Activated T-helper 1 cell treated with anti-CD3 and anti-CD28 coated beads, Interleukin-2, amount 50 U/mL, for 16 hours (primary cell): Measurements from ENCODE around the gene ASXL1.

Experiments used
- DNase-seq, 2 donors: peaks; one replicate each; pipeline ENCODE4 v3.0.0-alpha.2; 2020; ENCODE audit warnings: low read depth in 1 of 2, low spot score in 1 of 2

The ASXL1 gene

GRCh38 chr20:32400476-32400875 lies 42.3 kb downstream of the ASXL1 start:
- no peak for DNase-seq

- DNase-seq: no peak
Measured at GRCh38 chr20:32404017-32404416, 45.9 kb downstream of the ASXL1 start.

GRCh38 chr20:32406701-32407100 lies 48.6 kb downstream of the ASXL1 start:
- DNase-seq: no peak

- peak; percentile 20 for DNase-seq
Measured at GRCh38 chr20:32407131-32407750, 49.1 kb downstream of the ASXL1 start.

- DNase-seq: no peak
Measured at GRCh38 chr20:32411955-32412706, 54.0 kb downstream of the ASXL1 start.

- DNase-seq: no peak
Measured at GRCh38 chr20:32415494-32415893, 57.4 kb downstream of the ASXL1 start.

- no peak for DNase-seq
Measured at GRCh38 chr20:32416206-32416605, 58.1 kb downstream of the ASXL1 start.

GRCh38 chr20:32418376-32418775 lies 60.2 kb downstream of the ASXL1 start:
- no peak for DNase-seq

- DNase-seq: no peak
Measured at GRCh38 chr20:32421290-32421689, 63.2 kb downstream of the ASXL1 start.

GRCh38 chr20:32427996-32428395 lies 69.9 kb downstream of the ASXL1 start:
- DNase-seq: no peak

GRCh38 chr20:32429343-32429742 lies 71.2 kb downstream of the ASXL1 start:
- no peak for DNase-seq

- no peak for DNase-seq
Measured at GRCh38 chr20:32429745-32430360, 71.7 kb downstream of the ASXL1 start.

GRCh38 chr20:32431457-32431856 lies 73.3 kb downstream of the ASXL1 start:
- no peak for DNase-seq

GRCh38 chr20:32432277-32432676 lies 74.1 kb downstream of the ASXL1 start:
- DNase-seq: no peak

GRCh38 chr20:32433311-32434021 lies 75.3 kb downstream of the ASXL1 start:
- DNase-seq: no peak

- DNase-seq: no peak
Measured at GRCh38 chr20:32434434-32434833, 76.3 kb downstream of the ASXL1 start.

- DNase-seq: no peak
Measured at GRCh38 chr20:32435449-32436107, 77.4 kb downstream of the ASXL1 start.

GRCh38 chr20:32436142-32436861 lies 78.2 kb downstream of the ASXL1 start:
- no peak for DNase-seq

GRCh38 chr20:32436968-32437367 lies 78.8 kb downstream of the ASXL1 start:
- no peak for DNase-seq

- no peak for DNase-seq
Measured at GRCh38 chr20:32437391-32438074, 79.4 kb downstream of the ASXL1 start.
